HG02610 (cell line): ENCODE data around the gene LMF1.
"Not testable (repeated sequence)": the region's sequence is repeated elsewhere in the genome, so short reads cannot be mapped to it uniquely, and the experiment has no call there.

ENCODE experiments used
- ATAC-seq: cut with Tn5 transposase; IDR thresholded peaks from one replicate; pipeline ENCODE4 v1.9.1; 2021; ENCODE audit warnings: mild to moderate bottlenecking, moderate library complexity; ENCODE audit not compliant: unreplicated experiment

The LMF1 gene

GRCh38 chr16:873243-873661 is 97.5 kb downstream of the LMF1 start:
- ATAC-seq: no peak

- no peak for ATAC-seq
Observed at GRCh38 chr16:872436-873242, 98.1 kb downstream of the LMF1 start.

GRCh38 chr16:871562-872345 is 99.0 kb downstream of the LMF1 start:
- no peak for ATAC-seq

DNA sequence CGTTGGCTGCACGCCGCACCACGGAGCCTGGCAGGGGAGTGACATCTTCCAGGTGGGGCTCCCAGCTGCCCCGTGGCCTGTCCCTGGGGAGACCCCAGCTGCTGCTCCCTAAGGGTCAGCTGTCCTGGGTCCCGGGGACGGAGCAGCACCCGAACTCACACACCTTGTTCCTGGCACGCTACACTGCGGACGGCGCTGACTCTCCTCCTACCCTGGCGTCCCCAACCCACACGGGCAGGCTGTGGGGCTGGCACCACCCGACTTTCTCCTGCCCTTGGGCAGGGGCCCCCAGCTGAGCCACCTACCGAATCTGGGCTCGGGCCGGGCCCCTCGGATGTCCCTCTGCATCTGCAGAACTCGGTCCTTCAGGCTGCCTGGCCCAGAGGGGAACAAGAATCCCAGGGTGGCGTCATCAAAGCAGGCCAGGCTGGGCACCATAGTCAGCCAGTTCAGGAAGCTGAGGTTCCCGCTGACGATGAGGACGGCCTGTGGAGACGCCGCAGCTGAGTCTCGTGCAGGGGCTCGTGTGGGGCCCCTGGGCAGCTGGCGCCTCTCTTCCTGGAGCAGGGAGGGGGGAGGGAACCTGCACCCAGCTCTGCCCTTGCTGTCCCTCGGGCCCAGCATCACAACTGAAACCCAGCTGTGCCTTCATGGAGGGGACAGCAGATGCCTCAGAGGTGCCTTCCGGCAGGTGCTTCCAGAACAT is 99.8 kb downstream of the LMF1 start:
- ATAC-seq: no peak

DNA sequence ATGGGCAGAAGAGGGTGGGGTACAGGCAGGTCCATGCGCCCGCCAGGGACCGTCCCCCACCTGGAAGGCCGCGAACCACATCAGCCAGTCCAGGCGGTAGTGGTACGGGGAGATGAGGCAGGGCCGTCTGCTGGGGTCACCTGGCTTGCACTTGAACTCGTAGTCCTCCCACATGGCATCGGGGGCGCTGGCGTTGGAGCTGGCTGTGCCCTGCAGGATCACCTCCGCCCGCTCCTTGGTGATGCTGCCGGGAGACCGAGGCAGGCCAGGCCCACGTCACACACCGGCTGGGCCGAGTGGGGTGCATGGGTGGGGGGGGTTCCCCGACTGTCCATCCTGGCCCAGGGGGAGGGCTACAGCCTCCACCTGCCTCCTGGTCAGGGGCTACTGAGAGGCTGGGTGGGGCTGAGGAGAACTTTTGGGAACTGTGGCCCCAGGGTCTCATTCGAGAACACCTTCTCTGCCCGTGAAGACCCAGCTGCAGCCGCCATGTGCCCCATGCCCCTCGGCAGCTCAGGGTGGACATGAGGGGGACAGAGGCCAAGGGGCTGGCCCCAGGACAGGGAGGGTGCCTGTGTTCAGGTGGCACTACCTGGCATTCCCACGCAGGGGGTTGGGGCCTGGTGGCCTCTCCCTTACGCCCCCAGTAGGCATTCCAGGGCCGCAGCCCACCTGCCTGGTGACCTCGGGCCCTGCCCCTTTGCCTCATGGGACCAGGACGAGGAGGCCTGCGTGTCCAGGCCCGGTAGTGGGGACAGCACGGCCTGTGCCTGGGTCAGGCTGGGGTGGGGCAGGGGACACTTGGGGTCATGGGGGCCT is 100.8 kb downstream of the LMF1 start:
- ATAC-seq: no peak

DNA sequence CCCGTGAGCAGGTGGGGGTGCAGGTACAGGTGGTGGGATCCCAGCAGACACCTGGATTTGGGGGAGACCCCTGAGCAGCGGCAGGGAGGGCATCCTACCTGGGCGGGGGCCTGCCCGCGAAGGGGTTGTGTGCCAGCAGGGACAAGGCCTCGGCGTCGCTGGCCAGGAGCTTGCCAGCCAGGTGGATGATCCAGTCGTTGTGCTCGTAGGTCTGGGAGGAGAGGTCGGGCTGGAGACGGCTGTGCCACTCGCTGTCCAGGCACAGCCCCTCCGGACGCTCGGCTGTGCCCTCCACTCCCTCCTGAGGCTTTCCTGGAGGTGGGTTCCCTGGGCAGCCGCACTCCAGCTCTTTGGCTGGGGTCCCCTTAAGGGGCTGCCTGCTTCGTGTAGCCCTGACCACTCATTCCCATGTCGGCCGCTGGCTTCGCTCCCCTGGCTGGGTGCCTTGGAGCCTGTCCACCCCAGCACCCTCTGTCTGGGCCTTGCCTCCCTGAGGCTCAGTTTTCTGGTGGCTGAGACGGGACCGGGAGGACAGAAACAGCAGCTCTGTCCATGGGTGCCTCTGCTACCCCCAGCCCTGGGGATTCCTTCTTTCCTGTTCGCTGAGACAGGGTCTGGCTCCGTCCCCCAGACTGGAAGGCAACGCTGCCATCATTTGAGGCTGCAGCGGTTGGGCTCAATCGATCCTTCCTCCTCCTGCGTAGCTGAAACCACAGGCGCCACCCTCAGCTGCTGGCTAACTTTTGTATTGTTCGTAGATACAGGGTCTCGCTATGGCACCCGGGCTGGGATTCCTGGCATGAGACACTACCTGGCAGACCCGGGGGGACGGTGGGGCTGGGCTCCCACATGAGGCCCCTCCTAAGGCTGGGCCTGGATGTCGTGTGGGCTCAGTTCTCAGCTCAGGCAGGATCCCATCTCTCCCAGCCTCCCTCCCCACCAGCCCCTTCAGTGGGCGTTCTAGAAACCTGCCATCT is 101.7 kb downstream of the LMF1 start:
- no peak for ATAC-seq

DNA sequence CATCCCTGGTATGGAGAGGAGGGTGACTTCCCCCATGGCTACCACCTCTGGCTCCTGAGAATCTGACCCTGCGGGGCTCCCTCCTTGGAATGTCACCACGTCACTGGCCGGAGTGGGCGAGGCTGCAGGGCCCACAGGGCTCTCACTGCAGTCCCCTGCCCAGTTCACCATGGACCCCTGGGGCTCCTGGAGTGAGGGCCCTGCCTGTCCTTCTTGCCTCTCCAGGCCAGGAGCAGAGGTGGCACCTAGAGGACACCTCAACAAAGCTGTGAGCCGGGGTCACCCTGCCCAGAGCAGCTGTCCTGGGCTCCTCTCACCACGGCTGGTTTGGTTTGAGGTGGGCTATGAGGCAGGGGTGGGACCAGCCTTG is 102.4 kb downstream of the LMF1 start:
- ATAC-seq: no peak

GRCh38 chr16:867421-868385 is 103.1 kb downstream of the LMF1 start:
- ATAC-seq: no peak

DNA sequence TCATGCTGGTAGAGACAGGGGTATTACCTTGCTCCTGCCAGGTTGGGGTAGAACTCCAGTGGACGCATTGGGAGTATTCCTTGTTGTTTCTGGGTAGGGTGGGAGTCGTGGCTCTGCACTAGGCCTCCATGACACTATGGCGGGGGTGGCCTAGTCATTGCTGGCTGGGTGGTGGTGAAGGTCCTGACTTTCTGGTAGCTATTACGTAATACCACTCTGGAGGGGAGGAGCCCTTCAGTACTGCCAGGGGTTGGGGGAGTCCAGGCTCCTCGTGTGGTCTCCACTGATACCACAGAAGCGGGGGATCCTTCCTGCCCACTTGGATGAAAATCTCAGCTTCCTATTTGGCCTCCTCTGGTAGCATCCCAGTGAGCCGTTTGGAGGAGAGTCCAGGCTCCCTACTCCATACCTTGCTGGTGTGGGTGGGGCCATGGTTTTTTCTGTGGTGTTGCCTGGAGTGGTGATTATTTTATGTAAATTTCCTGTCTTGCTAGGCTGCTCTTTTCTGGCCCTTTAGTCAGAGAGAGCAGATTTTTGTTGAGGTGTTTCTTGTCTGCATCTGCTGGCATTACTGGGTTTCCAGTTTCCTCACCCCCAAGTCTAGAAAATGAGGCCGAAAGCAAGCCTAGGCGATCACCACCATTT is 104.4 kb downstream of the LMF1 start:
- ATAC-seq: no peak

DNA sequence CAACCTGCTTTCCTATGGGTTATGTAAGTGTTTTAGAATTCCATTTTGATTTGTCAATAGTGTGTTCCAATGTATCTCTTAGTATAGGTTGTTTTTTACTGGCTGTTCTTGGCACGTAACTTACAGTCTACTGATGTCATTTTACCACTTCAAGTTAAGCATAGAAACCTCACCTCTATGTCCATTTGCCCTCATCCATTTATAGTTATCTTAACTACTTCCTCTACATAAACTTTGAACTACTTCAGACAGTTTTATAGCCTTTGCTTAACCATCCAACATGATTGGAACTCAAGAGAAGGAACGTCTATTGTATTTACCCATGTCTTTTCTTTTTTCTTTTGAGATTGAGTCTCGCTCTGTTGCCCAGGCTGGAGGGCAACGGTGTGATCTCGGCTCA is 105.8 kb downstream of the LMF1 start:
- ATAC-seq: no peak

GRCh38 chr16:861446-861845 is 109.3 kb downstream of the LMF1 start:
- no peak for ATAC-seq

DNA sequence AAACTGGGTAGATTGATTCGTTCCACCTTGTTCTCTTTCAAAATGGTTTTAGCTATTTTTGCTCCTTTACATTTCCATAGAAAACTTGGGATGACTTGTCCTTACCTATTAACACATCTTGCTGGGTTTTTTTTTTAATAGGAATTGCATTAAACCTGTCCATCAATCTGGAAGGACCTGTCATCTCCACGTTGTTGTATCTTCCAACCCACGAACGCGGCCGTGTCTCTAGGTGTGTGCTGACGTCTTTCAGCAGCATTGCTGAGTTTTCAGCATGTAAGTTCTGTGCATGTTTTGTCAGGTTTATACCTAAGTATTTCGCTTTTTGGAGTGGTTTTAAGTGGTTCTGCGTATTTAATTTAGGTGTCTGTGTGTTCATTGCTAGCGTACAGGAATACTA is 109.9 kb downstream of the LMF1 start:
- ATAC-seq: no peak

DNA sequence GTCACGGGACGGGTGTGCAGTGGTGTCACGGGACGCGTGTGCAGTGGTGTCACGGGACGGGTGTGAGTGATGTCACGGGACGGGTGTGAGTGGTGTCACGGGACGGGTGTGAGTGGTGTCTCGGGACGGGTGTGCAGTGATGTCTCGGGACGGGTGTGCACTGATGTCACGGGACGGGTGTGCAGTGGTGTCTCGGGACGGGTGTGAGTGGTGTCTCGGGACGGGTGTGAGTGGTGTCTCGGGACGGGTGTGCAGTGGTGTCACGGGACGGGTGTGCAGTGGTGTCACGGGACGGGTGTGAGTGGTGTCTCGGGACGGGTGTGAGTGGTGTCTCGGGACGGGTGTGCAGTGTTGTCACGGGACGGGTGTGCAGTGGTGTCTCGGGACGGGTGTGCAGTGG is 111.8 kb downstream of the LMF1 start:
- ATAC-seq: not testable (repeated sequence)

GRCh38 chr16:858441-858840 is 112.3 kb downstream of the LMF1 start:
- not testable (repeated sequence) for ATAC-seq

GRCh38 chr16:856811-857210 is 114.0 kb downstream of the LMF1 start:
- no peak for ATAC-seq

DNA sequence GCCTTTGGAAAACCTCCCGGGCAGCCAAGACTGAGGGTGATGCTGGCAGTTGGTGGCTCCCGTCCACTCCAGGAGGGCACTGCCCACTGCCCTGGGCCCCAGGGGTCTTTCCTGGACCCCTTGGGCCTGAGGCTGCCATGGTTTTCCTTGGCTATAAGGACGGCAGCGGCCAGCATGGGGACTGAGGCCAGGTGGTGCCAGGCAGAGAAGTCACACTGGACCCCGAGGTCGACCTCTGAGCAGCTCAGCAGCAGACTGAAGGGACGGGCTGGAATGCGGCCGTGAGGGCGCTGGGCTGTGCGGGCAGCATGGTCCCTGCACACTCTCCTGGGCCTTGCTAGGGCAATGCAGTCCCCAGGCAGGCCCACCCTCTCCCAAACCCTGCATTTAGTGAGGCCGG is 114.7 kb downstream of the LMF1 start:
- no peak for ATAC-seq

GRCh38 chr16:855471-855870 is 115.3 kb downstream of the LMF1 start:
- no peak for ATAC-seq

GRCh38 chr16:854808-855410 is 115.9 kb downstream of the LMF1 start:
- no peak for ATAC-seq
